Upper lobe of left lung (tissue), 6 donors: Measurements from ENCODE around the gene HSPB7. TPM values are rescaled to one million over a fixed set of nuclear protein-coding genes. Genes with fewer than 3 reads are reported as not detected.

Source experiments
- ATAC-seq, 2 donors: fragments of 200-7000 bp; cut with Tn5 transposase; one replicate each; pipeline ENCODE4 v1.9.1; 2022; ENCODE audit warnings: mild to moderate bottlenecking in 2 of 2, moderate library complexity in 2 of 2; ENCODE audit not compliant: low FRiP score in 2 of 2
- DNase-seq, 2 donors: peaks; one replicate each; pipeline ENCODE4 v3.0.0-alpha.2; 2019 to 2020
- H3K27ac ChIP-seq, 4 donors: fragments of 200-600 bp; sonication (generic); one replicate each; pipeline ENCODE4 v1.5.1; 2016 to 2019
- H3K27me3 ChIP-seq, 4 donors: fragments of 200-600 bp; sonication (generic); one replicate each; pipeline ENCODE4 v1.5.1; 2017 to 2019
- H3K36me3 ChIP-seq, 4 donors: fragments of 200-600 bp; sonication (generic); one replicate each; pipeline ENCODE4 v1.5.1; 2016 to 2019
- H3K4me1 ChIP-seq, 4 donors: fragments of 200-600 bp; sonication (generic); one replicate each; pipeline ENCODE4 v1.5.1; 2018 to 2019
- H3K4me3 ChIP-seq, 4 donors: fragments of 200-600 bp; sonication (generic); one replicate each; pipeline ENCODE4 v1.5.1; 2017 to 2019; ENCODE audit warnings: mild to moderate bottlenecking in 2 of 4, moderate library complexity in 1 of 4
- H3K9me3 ChIP-seq, 4 donors: fragments of 200-600 bp; sonication (generic); one replicate each; pipeline ENCODE4 v1.5.1; 2018 to 2019
- EP300 ChIP-seq, 4 donors: sonication (generic); formaldehyde crosslinking; IDR thresholded peaks; one replicate each; pipeline ENCODE4 v1.5.1; 2017; ENCODE audit warnings: antibody characterized with exemption in 4 of 4, control low read depth in 2 of 4
- POLR2A ChIP-seq, 4 donors: fragments of 450-650 bp; IDR thresholded peaks; one replicate each; pipeline ENCODE4 v1.5.1; 2016 to 2017; ENCODE audit warnings: antibody characterized with exemption in 4 of 4, mild to moderate bottlenecking in 2 of 4
- POLR2AphosphoS5 ChIP-seq, 2 donors: sonication (generic); formaldehyde crosslinking; IDR thresholded peaks; one replicate each; pipeline ENCODE4 v1.5.1; 2017; ENCODE audit warnings: antibody characterized with exemption in 2 of 2
- WGBS, 2 donors: methylation state at CpG; one replicate each; pipeline ENCODE4 v1.1.5; 2017 to 2018; 5-methylcytosine and 5-hydroxymethylcytosine counted together
- total RNA-seq, 6 donors: library from RNA; depleted of rRNA in 4 of 6; stranded (reverse); fragments of >200 nt in 4 of 6; gene quantifications; one replicate each; pipeline versions ENCODE4 v1.1.0 to v1.2.1, GENCODE V29; 2016 to 2021
- TF ChIP-seq, protein P1 (sequence below), 6 experiments: fragments of 450-650 bp in 4 of 6; fragments of 200-600 bp in 2 of 6; sonication (generic) in 2 of 6; IDR thresholded peaks; one replicate each; pipeline ENCODE4 v1.5.1; 2016 to 2019; ENCODE audit warnings: antibody characterized with exemption in 6 of 6
- donor health status: DM: no; HTN: no; CAD: no; lungs with moderate emphysema.
- donor health status: DM: no; HTN: yes; CAD: no; lungs with severe emphysema.

Gene HSPB7
- total RNA-seq, 6 donors from 2014 or later, result 1.0 to 9.2 (median 3.0) TPM

DNA sequence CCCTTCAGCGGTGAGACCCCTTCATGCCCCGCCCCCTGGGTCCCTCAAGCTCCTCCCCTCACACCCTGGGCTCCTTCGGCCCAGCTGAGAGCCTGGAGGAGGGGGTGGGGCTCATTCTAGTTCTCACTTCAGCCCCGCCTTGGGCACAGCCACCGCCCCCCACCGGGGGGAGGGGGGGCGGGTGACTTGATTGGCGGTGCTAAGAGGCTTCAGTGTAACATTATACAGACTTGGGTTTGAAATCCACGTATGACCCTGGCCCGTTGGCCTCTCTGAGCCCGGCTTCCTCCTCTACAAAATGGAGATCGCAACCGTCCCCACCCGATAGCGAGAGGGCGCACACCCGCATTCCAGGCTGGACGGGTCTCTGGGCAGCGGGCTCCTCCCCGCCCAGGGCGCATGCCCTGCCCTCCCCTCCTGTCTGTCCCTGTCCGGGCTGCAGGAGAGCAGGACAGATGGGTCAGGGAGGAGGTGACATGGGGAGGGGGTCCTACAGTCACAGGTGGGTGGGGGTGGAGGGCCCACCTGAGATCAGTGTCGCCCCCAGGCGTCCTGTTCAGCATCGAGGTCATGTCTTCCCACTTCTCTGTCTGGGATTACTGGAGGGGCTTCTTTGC, 30.8 kb upstream of the HSPB7 start:
- no peaks in the 10 kb centered on the region for H3K9me3 ChIP-seq
- peaks cover 5 to 10% (median 7%) of the 10 kb centered on the region in 4 donors for H3K4me1 ChIP-seq
- TF ChIP-seq POLR2AphosphoS5 (IDR thresholded peaks at IDR 0.05) (no peak), POLR2A (IDR thresholded peaks at IDR 0.05) (no peak), EP300 (IDR thresholded peaks at IDR 0.05) (no peak)
- TF ChIP-seq, protein P1, sequence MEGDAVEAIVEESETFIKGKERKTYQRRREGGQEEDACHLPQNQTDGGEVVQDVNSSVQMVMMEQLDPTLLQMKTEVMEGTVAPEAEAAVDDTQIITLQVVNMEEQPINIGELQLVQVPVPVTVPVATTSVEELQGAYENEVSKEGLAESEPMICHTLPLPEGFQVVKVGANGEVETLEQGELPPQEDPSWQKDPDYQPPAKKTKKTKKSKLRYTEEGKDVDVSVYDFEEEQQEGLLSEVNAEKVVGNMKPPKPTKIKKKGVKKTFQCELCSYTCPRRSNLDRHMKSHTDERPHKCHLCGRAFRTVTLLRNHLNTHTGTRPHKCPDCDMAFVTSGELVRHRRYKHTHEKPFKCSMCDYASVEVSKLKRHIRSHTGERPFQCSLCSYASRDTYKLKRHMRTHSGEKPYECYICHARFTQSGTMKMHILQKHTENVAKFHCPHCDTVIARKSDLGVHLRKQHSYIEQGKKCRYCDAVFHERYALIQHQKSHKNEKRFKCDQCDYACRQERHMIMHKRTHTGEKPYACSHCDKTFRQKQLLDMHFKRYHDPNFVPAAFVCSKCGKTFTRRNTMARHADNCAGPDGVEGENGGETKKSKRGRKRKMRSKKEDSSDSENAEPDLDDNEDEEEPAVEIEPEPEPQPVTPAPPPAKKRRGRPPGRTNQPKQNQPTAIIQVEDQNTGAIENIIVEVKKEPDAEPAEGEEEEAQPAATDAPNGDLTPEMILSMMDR (IDR thresholded peaks at IDR 0.05), result no peak
- no peaks in the 10 kb centered on the region for H3K36me3 ChIP-seq
- ATAC-seq, result peak; percentile 41 to 49
- peak overlapping the region in 1 of 4 donors; percentile 52 for H3K27ac ChIP-seq
- peaks cover 0 to 4% (median 0%) of the 10 kb centered on the region in 4 donors for H3K27me3 ChIP-seq
- H3K4me3 ChIP-seq, result peak overlapping the region in 3 of 4 donors; percentile 37 to 49 (median 45)
- 4 to 10% methylated on average over 2 to 18 of the region's 25 CpGs for WGBS, 2 donors
- peak in 1 of 2 donors; percentile 73 for DNase-seq

GRCh38 chr1:16047791-16048475, 30.1 kb upstream of the HSPB7 start:
- DNase-seq (no peak), ATAC-seq (no peak)
- Histone ChIP-seq H3K4me3 (peak overlapping the region in 1 of 4 donors; percentile 37), H3K27me3 (peaks cover 0 to 4% (median 0%) of the 10 kb centered on the region in 4 donors), H3K36me3 (no peaks in the 10 kb centered on the region), H3K9me3 (no peaks in the 10 kb centered on the region), H3K27ac (no peak overlapping the region), H3K4me1 (peaks cover 5 to 10% (median 7%) of the 10 kb centered on the region in 4 donors)
- WGBS, 2 donors, result 74 to 100% methylated on average over 6 to 13 of the region's 19 CpGs
- TF ChIP-seq EP300 (IDR thresholded peaks at IDR 0.05), result no peak
- TF ChIP-seq POLR2A (IDR thresholded peaks at IDR 0.05), result no peak
- TF ChIP-seq POLR2AphosphoS5 (IDR thresholded peaks at IDR 0.05), result no peak
- TF ChIP-seq, protein P1 (IDR thresholded peaks at IDR 0.05), result no peak

- no peaks in the 10 kb centered on the region for H3K9me3 ChIP-seq
- H3K27me3 ChIP-seq, result peaks cover 0 to 4% (median 0%) of the 10 kb centered on the region in 4 donors
- DNase-seq, result no peak
- no peak for ATAC-seq
- H3K36me3 ChIP-seq, result no peaks in the 10 kb centered on the region
- H3K27ac ChIP-seq, result no peak overlapping the region
- no peak for TF ChIP-seq EP300 (IDR thresholded peaks at IDR 0.05)
- TF ChIP-seq POLR2A (IDR thresholded peaks at IDR 0.05), result no peak
- TF ChIP-seq POLR2AphosphoS5 (IDR thresholded peaks at IDR 0.05), result no peak
- TF ChIP-seq, protein P1 (IDR thresholded peaks at IDR 0.05), result no peak
- peaks cover 5 to 10% (median 7%) of the 10 kb centered on the region in 4 donors for H3K4me1 ChIP-seq
- WGBS, 2 donors, result 75% methylated on average over 7 of the region's 7 CpGs; no CpG with 5 or more reads in 1 of the 2 donors
- no peak overlapping the region for H3K4me3 ChIP-seq
These were observed 29.0 kb upstream of the HSPB7 start for GRCh38 chr1:16046842-16047241.

- ATAC-seq, result no peak
- Histone ChIP-seq H3K9me3 (no peaks in the 10 kb centered on the region), H3K4me3 (no peak overlapping the region)
These were observed 26.1 kb upstream of the HSPB7 start for GRCh38 chr1:16043950-16044349.

More at GRCh38 chr1:16043950-16044349, 26.1 kb upstream of the HSPB7 start:
- no peak overlapping the region for H3K27ac ChIP-seq
- no peak for DNase-seq
- 85 to 86% methylated on average over 4 to 5 of the region's 5 CpGs for WGBS, 2 donors
- H3K27me3 ChIP-seq, result peaks cover 0 to 2% (median 0%) of the 10 kb centered on the region in 4 donors
- H3K4me1 ChIP-seq, result peaks cover 3 to 7% (median 5%) of the 10 kb centered on the region in 4 donors
- no peak for TF ChIP-seq EP300 (IDR thresholded peaks at IDR 0.05)
- TF ChIP-seq, protein P1 (IDR thresholded peaks at IDR 0.05), result no peak
- TF ChIP-seq POLR2A (IDR thresholded peaks at IDR 0.05), result no peak
- no peak for TF ChIP-seq POLR2AphosphoS5 (IDR thresholded peaks at IDR 0.05)
- H3K36me3 ChIP-seq, result no peaks in the 10 kb centered on the region
